H9 (cell line): ENCODE measurements around the gene LARGE1. TPM values are rescaled to one million over a fixed set of nuclear protein-coding genes. Genes with fewer than 3 reads are reported as not detected.

ENCODE experiments used
- DNase-seq: peaks from one replicate; pipeline ENCODE4 v3.0.0-alpha.2; 2017
- H2AFZ ChIP-seq: one replicate; pipeline ENCODE4 v1.6.1; 2013; ENCODE audit warnings: mild to moderate bottlenecking, low read length, control low read depth, moderate library complexity
- H2AK5ac ChIP-seq: 2 replicates; pipeline ENCODE4 v1.6.1; 2013; ENCODE audit warnings: low read length, control low read depth, mixed read lengths; ENCODE audit not compliant: insufficient read length
- H2BK120ac ChIP-seq: one replicate; pipeline ENCODE4 v1.6.1; 2013; ENCODE audit warnings: low read depth, mild to moderate bottlenecking, low read length, control low read depth, inconsistent platforms; ENCODE audit not compliant: poor library complexity, severe bottlenecking
- H2BK12ac ChIP-seq: 2 replicates; pipeline ENCODE4 v1.6.1; 2013; ENCODE audit warnings: low read length, control low read depth, mixed read lengths, low read depth; ENCODE audit not compliant: insufficient read length
- H2BK15ac ChIP-seq: 2 replicates; pipeline ENCODE4 v1.6.1; 2013; ENCODE audit warnings: low read depth, low read length, control low read depth
- H2BK20ac ChIP-seq: one replicate; pipeline ENCODE4 v1.6.1; 2013; ENCODE audit warnings: low read depth, mild to moderate bottlenecking, low read length, control low read depth, inconsistent platforms; ENCODE audit not compliant: poor library complexity, severe bottlenecking
- H2BK5ac ChIP-seq: 2 replicates; pipeline ENCODE4 v1.6.1; 2013; ENCODE audit warnings: low read length, control low read depth, mixed read lengths; ENCODE audit not compliant: insufficient read length
- H3K14ac ChIP-seq: 2 replicates; pipeline ENCODE4 v1.6.1; 2013; ENCODE audit warnings: low read length, control low read depth; ENCODE audit not compliant: insufficient read depth
- H3K18ac ChIP-seq: 2 replicates; pipeline ENCODE4 v1.6.1; 2013; ENCODE audit warnings: low read depth, mild to moderate bottlenecking, mixed read lengths, low read length, control low read depth; ENCODE audit not compliant: insufficient read length
- H3K23ac ChIP-seq: 2 replicates; pipeline ENCODE4 v1.6.1; 2013; ENCODE audit warnings: low read length, control low read depth, mixed read lengths, low read depth; ENCODE audit not compliant: insufficient read length
- H3K23me2 ChIP-seq: 2 replicates; pipeline ENCODE4 v1.6.1; 2013; ENCODE audit warnings: low read depth, mild to moderate bottlenecking, mixed read lengths, low read length, control low read depth; ENCODE audit not compliant: insufficient read length, poor library complexity, severe bottlenecking
- H3K27ac ChIP-seq: 2 replicates; pipeline ENCODE4 v1.5.1; 2013; ENCODE audit warnings: low read length, control low read depth, mixed read lengths, low read depth; ENCODE audit not compliant: insufficient read length
- H3K27me3 ChIP-seq: 2 replicates; pipeline ENCODE4 v1.6.1; 2013; ENCODE audit warnings: low read length, control low read depth, inconsistent platforms; ENCODE audit not compliant: insufficient read depth
- H3K4ac ChIP-seq: 2 replicates; pipeline ENCODE4 v1.6.1; 2013; ENCODE audit warnings: low read depth, mild to moderate bottlenecking, control low read depth, inconsistent platforms, low read length, moderate library complexity
- H3K4me1 ChIP-seq: 2 replicates; pipeline ENCODE4 v1.6.1; 2013; ENCODE audit warnings: low read length, control low read depth, inconsistent platforms; ENCODE audit not compliant: insufficient read depth
- H3K4me2 ChIP-seq: 2 replicates; pipeline ENCODE4 v1.6.1; 2013; ENCODE audit warnings: low read length, control low read depth, mixed read lengths; ENCODE audit not compliant: insufficient read length, insufficient read depth
- H3K56ac ChIP-seq: 2 replicates; pipeline ENCODE4 v1.6.1; 2013; ENCODE audit warnings: low read depth, mild to moderate bottlenecking, mixed read lengths, low read length, control low read depth; ENCODE audit not compliant: insufficient read length
- H3K79me1 ChIP-seq: 2 replicates; pipeline ENCODE4 v1.6.1; 2013; ENCODE audit warnings: low read depth, mild to moderate bottlenecking, moderate library complexity, low read length, control low read depth, inconsistent platforms; ENCODE audit not compliant: insufficient read depth, poor library complexity, severe bottlenecking
- H3K79me2 ChIP-seq: 2 replicates; pipeline ENCODE4 v1.6.1; 2013; ENCODE audit warnings: low read length, control low read depth, inconsistent platforms; ENCODE audit not compliant: insufficient read depth
- H3K9ac ChIP-seq: 2 replicates; pipeline ENCODE4 v1.6.1; 2013; ENCODE audit warnings: low read length, control low read depth, mixed read lengths; ENCODE audit not compliant: insufficient read length; ENCODE audit errors: extremely low read depth
- H3K9me3 ChIP-seq: one replicate; pipeline ENCODE4 v1.6.1; 2013; ENCODE audit warnings: low read depth, low read length, inconsistent platforms; ENCODE audit not compliant: control insufficient read depth
- H3T11ph ChIP-seq: one replicate; pipeline ENCODE4 v1.6.1; 2013; ENCODE audit warnings: mild to moderate bottlenecking, low read length, control low read depth, inconsistent platforms
- H4K20me1 ChIP-seq: one replicate; pipeline ENCODE4 v1.6.1; 2013; ENCODE audit not compliant: control insufficient read depth, insufficient read length, insufficient read depth
- H4K5ac ChIP-seq: 2 replicates; pipeline ENCODE4 v1.6.1; 2013; ENCODE audit warnings: low read depth, mild to moderate bottlenecking, mixed read lengths, low read length, control low read depth; ENCODE audit not compliant: insufficient read length
- H4K8ac ChIP-seq: replicated peaks from 2 replicates; pipeline ENCODE4 v1.6.1; 2013; ENCODE audit warnings: low read length, control low read depth, mixed read lengths, low read depth; ENCODE audit not compliant: insufficient read length
- H4K91ac ChIP-seq: 2 replicates; pipeline ENCODE4 v1.6.1; 2013; ENCODE audit warnings: low read depth, mild to moderate bottlenecking, moderate library complexity, mixed read lengths, low read length, control low read depth; ENCODE audit not compliant: insufficient read length
- H3K27ac Mint-ChIP-seq, 3 experiments: 2 replicates in 2 of 3; 3 replicates in 1 of 3; pipeline ENCODE4 v1.8.0; 2020 to 2021; ENCODE audit warnings: mixed read lengths in 3 of 3, mild to moderate bottlenecking in 1 of 3, moderate library complexity in 1 of 3
- H3K27me3 Mint-ChIP-seq: 2 replicates; pipeline ENCODE4 v1.8.0; 2021; ENCODE audit warnings: low read depth, mild to moderate bottlenecking, moderate library complexity, mixed read lengths
- H3K36me3 Mint-ChIP-seq, 3 experiments: 2 replicates in 2 of 3; 3 replicates in 1 of 3; pipeline ENCODE4 v1.8.0; 2020 to 2021; ENCODE audit warnings: low read depth in 3 of 3, mixed read lengths in 3 of 3; ENCODE audit not compliant: insufficient read depth in 1 of 3
- H3K4me1 Mint-ChIP-seq, 2 experiments: 2 replicates each; pipeline ENCODE4 v1.8.0; 2020; ENCODE audit warnings: mixed read lengths in 2 of 2
- H3K4me3 Mint-ChIP-seq, 2 experiments: 2 replicates in 1 of 2; 3 replicates in 1 of 2; pipeline ENCODE4 v1.8.0; 2020 to 2021; ENCODE audit warnings: mild to moderate bottlenecking in 2 of 2, mixed read lengths in 2 of 2, moderate library complexity in 1 of 2
- H3K9me3 Mint-ChIP-seq, 2 experiments: 2 replicates in 1 of 2; 3 replicates in 1 of 2; pipeline ENCODE4 v1.8.0; 2020; ENCODE audit warnings: mild to moderate bottlenecking in 2 of 2, mixed read lengths in 2 of 2, moderate library complexity in 1 of 2
- WGBS: extraction: QIAGEN DNeasy Blood & Tissue Kit; methylation state at CpG from one replicate; pipeline ENCODE4 v1.1.7; 2013; ENCODE audit warnings: missing lambda C conversion rate, low lambda C conversion rate, mixed read lengths; ENCODE audit not compliant: insufficient read length; ENCODE audit errors: extremely low coverage; 5-methylcytosine and 5-hydroxymethylcytosine counted together
- total RNA-seq: library from RNA; stranded (reverse); gene quantifications from 2 replicates; pipeline ENCODE4 v1.2.1, GENCODE V29; 2021
- TF ChIP-seq, protein P1 (sequence below): fragments of 200-600 bp; sonication (generic); conservative IDR thresholded peaks from 3 replicates; pipeline ENCODE4 v1.8.0; 2021; ENCODE audit warnings: antibody characterized with exemption, mild to moderate bottlenecking

Gene LARGE1
- total RNA-seq, 1 experiment from 2014 or later: 43.5 TPM

DNA sequence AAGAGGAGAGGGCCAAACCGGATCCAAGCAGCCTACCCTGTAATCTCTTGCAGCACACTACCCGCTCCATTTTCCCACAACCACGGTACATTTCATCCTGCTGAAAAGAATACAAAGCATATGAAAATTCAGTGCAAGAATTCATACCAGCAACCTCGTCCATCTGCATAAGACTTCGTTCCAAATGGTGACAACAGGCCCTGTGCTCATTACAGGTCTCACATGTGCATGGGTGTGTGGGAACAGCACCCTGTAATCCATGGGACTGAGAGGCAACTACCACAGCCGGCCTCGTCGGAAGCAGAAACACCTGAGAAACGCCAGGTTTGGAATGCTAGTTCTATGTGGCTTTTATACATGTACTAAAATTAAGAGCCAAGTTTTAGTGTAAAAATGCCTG, 52.3 kb downstream of the LARGE1 start:
- H4K5ac ChIP-seq: no peak overlapping the region
- no peak overlapping the region for H3K18ac ChIP-seq
- TF ChIP-seq, protein P1, sequence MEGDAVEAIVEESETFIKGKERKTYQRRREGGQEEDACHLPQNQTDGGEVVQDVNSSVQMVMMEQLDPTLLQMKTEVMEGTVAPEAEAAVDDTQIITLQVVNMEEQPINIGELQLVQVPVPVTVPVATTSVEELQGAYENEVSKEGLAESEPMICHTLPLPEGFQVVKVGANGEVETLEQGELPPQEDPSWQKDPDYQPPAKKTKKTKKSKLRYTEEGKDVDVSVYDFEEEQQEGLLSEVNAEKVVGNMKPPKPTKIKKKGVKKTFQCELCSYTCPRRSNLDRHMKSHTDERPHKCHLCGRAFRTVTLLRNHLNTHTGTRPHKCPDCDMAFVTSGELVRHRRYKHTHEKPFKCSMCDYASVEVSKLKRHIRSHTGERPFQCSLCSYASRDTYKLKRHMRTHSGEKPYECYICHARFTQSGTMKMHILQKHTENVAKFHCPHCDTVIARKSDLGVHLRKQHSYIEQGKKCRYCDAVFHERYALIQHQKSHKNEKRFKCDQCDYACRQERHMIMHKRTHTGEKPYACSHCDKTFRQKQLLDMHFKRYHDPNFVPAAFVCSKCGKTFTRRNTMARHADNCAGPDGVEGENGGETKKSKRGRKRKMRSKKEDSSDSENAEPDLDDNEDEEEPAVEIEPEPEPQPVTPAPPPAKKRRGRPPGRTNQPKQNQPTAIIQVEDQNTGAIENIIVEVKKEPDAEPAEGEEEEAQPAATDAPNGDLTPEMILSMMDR: no peak
- H3T11ph ChIP-seq: no peak overlapping the region
- no peak overlapping the region for H2BK15ac ChIP-seq
- no peaks in the 10 kb centered on the region for H4K20me1 ChIP-seq
- peaks cover 7% of the 10 kb centered on the region for H3K79me1 ChIP-seq
- no peak overlapping the region for H3K14ac ChIP-seq
- DNase-seq: no peak
- H2BK5ac ChIP-seq: no peak overlapping the region
- Mint-ChIP-seq H3K27me3 (no peaks in the 10 kb centered on the region; the same call in 1 of the 2 replicates), H3K9me3 (no peaks in the 10 kb centered on the region), H3K27ac (no peak overlapping the region; a peak in 1 of 7 replicates), H3K4me3 (no peak overlapping the region), H3K36me3 (peaks cover 0 to 6% (median 5%) of the 10 kb centered on the region in 3 experiments; a peak in 4 of 7 replicates), H3K4me1 (peaks cover 25 to 47% of the 10 kb centered on the region in 2 experiments)
- H2AFZ ChIP-seq: no peak overlapping the region
- no peaks in the 10 kb centered on the region for H3K23me2 ChIP-seq
- H2BK120ac ChIP-seq: no peak overlapping the region
- H3K9ac ChIP-seq: no peak overlapping the region
- H3K27me3 ChIP-seq: no peaks in the 10 kb centered on the region
- no peak overlapping the region for H3K4ac ChIP-seq
- H3K4me2 ChIP-seq: no peak overlapping the region
- H3K4me1 ChIP-seq: no peaks in the 10 kb centered on the region; the same call in none of the 2 replicates
- H3K79me2 ChIP-seq: peaks cover 49% of the 10 kb centered on the region; the same call in 1 of the 2 replicates
- no peak overlapping the region for H4K91ac ChIP-seq
- H2BK12ac ChIP-seq: no peak overlapping the region
- H3K23ac ChIP-seq: no peak overlapping the region
- no peak overlapping the region for H2AK5ac ChIP-seq
- no peak overlapping the region for H3K56ac ChIP-seq
- H3K9me3 ChIP-seq: no peaks in the 10 kb centered on the region
- H4K8ac ChIP-seq: no peak overlapping the region
- no CpG with 5 or more reads among the region's 9 CpGs for WGBS
- no peak overlapping the region for H2BK20ac ChIP-seq
- no peak overlapping the region for H3K27ac ChIP-seq
